GM15510 (cell line): ENCODE data around the gene BCAS3.

ENCODE experiments used
- POLR2A ChIP-seq: IDR thresholded peaks from 3 replicates; pipeline ENCODE4 v1.6.1; 2011; ENCODE audit warnings: borderline replicate concordance; ENCODE audit not compliant: insufficient read length; ENCODE audit errors: extremely low read depth

BCAS3 gene

DNA sequence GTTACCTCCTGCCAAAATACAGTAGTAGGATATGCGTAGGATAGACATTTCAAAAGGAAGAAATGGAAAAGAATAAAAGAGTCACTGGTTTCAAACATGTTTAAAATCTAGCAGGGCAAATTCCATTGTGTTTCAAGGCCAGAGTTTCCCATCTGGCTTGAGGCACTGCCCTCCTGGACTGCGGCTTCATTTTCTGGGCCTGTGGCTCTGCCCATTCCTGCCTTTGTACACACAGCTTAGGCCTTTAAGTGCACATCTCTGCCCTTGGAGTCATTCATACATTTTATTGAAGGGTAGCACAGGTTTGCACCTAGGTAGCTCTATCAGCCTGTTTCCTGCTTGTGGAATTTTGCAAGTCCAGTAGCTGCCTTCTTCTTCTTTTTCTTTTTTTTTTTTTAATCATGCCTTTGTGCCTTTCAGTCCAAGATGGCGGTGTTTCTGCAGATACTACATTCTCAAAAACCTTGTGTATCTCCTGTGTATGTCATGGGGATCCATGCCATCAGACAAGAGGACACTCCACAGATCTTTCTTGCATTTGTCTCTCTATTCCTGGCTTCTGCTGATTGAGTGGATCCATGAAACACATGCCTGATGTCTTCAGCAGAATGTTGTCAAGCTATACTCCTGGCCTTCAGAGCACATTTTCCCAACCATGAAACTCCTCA is 282.9 kb downstream of the BCAS3 start:
- no peak for TF ChIP-seq POLR2A

DNA sequence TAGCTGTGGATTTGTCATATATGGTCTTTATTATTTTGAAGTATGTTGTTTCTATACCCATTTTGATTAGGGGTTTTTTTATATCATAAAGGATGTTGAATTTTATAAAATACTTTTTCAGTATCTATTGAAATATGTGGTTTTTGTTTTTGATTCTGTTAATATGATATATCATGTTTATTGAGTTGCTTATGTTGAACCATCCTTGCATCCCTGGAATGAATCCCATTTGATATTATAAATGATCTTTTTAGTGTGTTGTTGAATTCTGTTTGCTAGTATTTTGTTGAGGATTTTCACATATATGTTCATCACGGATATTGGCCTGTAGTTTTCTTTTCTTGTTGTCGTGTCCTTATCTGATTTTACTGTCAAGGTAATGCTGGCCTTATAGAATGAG is 286.5 kb downstream of the BCAS3 start:
- TF ChIP-seq POLR2A = no peak

DNA sequence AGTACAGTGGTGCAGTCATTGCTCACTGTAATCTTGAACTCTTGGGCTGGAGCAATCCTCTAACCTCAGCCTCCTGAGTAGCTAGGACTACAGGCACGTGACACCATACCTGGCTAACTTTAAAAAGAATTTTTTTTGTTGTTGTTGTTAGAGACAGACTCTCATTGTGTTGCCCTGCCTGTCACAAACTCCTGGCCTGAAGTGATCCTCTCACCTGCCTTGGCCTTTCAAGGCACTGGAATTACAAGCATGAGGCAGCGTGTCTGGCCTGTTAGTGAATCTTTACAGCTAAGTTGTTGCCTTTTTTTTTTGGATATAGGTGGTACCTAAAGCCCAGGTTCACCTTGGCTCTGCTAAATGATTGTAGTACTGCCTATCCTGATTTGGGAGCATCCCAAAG is 290.6 kb downstream of the BCAS3 start:
- no peak for TF ChIP-seq POLR2A

DNA sequence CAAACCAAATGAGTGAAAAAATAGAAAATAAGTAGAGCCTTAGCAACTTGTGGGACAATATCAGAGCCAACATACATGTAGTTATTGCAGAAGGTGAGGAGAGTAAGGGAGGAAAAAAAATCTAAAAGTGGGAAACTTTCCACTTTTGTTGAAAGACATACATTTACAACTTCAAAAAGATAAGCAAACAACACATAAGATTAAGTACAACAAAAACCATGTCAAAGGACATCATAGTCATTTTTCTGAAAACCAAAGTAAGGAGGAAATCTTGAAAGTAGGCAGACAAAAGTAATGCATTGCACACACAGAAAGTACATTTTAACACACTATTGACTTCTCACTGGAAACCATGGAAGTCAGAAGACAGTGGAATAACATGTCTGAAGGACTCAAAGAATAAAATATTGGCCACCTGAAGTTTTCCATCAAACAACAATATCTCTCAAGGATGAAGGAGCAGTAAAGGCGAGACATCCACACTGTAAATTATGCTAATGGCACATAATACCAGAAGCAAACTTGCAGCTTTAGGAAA is 291.9 kb downstream of the BCAS3 start:
- no peak for TF ChIP-seq POLR2A

DNA sequence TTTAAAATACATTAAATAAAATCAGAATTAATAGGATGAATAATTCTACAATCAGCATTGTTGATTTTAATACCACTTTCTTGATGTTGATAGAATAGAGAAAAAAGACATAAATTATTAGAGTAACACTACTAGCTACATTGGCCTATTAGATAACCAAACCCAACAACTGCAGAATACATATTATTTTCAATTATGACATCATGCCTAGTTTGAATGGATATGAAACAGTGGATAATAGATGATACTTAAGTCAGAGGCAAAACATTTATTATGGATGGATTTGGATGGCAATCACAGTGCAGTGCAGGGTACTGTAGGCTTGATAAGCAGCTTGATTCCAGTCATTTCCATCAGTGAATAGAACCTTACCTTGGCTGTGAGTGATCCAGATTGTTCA is 293.1 kb downstream of the BCAS3 start:
- no peak for TF ChIP-seq POLR2A

DNA sequence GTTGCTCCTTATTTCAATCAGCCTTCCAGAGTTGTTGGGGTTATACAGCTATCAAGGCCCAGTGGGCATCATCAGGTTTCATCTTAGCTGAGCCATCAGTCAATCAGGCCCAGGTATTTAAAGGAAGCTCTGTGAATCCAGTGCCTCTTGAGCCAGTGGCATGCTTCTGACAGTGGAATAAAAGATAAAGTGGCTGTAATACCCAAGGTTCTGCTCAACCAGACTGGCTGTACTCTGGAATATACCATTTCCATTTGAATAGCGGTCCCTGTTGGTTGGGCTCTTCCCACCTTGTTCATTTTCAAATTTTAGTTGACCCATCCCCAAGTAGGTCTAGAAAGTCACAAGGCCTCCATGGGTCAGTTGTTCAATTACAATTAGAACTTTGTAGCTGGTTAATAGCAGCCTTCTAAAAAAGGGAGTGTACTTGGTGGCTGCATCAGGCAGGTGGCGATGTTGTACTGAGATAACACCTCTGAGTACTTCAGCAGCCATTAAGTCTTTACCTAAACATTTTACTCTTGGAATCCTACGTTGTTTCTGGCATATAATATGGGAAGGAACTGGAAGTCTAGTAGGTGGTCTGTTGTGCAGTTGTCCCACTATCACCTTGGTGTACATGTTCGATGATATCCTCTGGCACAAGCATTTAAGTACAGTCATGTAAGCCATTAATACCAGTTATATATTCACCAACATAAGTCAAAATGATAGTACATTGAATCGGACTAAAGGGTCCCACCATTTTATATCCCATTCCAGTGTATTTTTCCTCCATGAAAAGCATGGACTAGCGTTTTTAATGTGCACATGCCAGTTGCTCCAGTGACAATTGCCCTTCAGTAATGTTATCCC is 294.1 kb downstream of the BCAS3 start:
- TF ChIP-seq POLR2A = no peak

DNA sequence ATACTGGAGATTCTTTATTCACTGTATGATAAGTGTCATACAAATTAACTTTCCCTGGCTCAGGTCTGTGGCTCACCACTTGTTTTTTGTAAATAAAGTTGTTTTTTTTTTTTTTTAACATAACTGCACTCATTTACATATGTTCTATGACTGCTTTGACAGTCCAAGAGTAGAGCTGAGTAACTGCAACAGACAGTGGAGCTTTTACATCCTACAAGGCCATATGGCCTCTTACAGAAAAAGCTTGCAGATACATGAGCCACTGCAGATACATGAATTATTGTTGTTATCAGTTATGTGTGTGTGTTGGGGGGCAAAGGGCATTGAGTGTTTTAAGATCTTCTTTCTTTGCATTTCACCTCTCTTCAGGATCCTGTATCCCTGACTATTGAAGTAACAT is 311.7 kb downstream of the BCAS3 start:
- TF ChIP-seq POLR2A = no peak

DNA sequence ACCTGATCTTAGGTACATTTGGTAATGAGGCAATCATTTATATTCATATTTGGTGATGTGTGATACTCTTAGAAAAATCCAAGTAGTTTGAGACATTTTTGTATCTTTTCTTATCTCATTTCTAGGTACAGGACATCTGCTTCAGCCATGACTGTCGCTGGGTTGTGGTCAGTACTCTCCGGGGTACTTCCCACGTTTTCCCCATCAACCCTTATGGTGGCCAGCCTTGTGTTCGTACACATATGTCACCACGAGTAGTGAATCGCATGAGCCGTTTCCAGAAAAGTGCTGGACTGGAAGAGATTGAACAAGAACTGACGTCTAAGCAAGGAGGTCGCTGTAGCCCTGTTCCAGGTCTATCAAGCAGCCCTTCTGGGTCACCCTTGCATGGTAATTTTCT is 312.2 kb downstream of the BCAS3 start:
- no peak for TF ChIP-seq POLR2A

DNA sequence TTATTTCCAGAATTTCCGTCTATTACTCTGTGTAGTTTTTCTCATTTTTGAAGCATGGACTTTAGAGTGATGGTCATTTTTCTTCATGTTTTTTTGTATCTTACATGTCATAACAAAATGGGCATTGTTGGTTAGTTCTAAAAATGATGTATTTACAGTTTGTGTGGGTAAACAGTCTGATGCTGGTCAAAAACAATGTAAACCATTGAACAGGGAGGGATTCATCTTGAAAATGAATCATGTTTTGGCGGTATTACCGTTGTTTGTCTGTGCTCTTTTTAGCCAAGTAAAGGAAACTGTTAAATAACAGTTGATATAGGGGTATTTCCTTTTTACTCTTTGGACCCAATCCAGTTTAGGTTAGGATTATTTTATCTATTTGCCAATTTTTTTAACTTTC is 315.8 kb downstream of the BCAS3 start:
- TF ChIP-seq POLR2A = no peak

DNA sequence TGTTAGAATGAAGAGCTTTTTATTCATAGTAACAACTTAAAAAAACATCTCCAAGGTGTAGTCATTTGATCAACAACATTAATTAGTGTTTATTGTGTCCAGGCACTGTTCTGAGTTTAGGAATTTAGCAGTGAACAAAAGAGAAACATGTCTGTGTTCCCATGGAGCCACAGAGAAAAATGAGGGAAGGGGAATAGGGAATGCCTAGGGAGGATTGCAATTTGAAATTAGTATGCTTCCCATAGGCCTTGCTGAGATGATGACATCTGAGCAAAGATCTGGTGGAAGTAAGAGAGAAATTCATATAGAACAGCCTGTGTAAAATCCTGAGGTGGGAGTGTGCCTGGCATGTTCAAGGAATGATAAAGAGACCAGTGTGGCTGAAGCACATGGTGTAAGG is 318.0 kb downstream of the BCAS3 start:
- no peak for TF ChIP-seq POLR2A

DNA sequence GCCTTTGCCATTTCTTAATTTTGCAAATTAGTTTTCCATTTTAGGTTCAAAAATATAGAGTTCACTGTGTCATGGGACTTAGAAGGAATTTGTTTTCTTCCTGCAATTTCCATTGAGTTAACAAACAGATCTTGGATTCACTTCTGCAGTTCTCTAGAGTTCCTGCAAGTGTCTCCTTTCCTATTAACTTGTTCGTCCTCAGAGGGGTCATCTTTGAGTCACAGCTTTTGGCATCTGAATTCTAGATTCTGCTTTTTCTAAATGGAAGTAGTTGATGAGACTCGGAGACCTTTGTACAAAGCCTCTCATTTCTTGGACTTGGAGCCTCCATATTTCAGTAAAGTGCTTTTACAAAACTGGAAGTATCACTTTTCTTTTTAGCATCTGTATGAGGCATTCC is 323.3 kb downstream of the BCAS3 start:
- TF ChIP-seq POLR2A = no peak

DNA sequence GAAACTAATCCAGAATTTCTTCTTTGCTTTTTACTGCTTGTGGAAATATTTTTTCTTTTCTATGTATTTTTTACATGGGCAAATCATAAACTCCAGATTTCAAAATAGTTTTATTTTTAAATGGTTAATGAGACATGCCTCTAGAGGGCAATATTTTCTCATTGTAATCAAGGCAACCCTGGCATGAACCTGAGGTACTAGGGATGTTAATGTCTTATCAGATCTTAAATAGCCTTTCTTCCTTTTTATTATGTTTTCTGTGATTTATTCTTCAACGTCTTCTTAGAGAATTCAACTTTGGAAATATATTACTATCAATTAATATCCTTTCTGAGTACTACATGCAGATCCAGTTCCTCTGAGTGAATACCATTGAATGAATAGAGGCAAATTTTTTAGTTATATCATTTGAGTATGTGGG is 324.7 kb downstream of the BCAS3 start:
- TF ChIP-seq POLR2A = no peak

DNA sequence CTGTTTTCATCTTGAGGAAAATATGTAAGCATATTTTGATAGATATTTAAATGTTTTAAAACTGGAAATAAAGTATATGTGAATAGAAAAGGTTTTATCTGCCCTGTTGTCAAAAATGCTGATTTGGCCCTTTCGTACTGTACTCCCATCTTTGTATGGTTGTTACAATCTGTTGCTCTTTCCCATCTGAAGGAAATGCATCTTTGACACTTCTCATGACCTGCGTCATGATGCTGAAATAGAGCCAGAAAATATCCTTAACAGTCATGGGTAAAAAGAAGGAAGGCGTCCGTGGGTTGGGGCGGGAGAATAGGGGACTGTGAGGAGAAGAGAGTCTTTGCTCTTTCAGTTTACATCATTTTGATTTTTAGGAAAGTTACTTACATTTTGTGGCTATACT is 327.7 kb downstream of the BCAS3 start:
- no peak for TF ChIP-seq POLR2A

DNA sequence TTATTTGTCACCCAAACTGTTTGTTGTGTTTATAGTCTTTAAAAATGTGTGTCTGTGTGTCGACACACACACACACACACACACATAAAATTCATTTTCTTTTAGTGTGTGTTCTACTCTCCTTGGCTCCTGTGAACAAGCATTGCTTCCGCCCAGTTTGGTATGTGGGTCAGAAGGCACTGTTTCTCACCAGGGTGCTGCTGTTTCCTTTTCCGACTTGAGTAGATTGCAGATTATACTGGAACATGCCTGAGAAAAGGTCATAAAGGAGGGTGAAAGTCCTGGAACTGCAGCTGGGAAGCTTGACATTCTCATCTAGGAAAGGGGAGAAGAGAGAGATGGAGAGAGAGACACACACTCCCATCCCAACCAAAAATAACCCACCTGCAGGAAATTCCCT is 330.3 kb downstream of the BCAS3 start:
- TF ChIP-seq POLR2A = no peak

DNA sequence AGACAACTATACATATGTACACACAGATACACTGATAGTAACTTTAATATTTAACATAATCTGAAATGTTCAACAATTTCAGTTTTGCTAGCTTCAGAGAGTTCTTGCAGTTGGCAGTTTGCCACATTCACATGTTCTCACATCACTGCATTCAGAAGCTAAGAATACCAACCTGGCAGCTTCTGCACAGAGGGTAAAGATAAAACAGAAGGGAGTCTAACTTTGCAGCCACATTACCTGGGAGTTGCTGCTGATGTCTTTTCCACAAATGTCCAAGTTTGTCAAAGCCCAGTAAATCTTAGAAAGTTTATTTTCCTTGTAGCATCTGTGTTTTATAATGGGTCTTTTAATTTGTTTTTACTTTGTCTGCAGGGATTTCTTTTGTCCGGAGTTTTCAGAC is 332.0 kb downstream of the BCAS3 start:
- no peak for TF ChIP-seq POLR2A
